Vagina (tissue), 2 donors: ENCODE data around the gene MYH9.

Source experiments
- CTCF ChIP-seq, 3 experiments: fragments of 450-650 bp in 2 of 3; fragments of 200-600 bp in 1 of 3; sonication (generic) in 1 of 3; IDR thresholded peaks; one replicate each; pipeline ENCODE4 v1.5.1; 2017 to 2019; ENCODE audit warnings: antibody characterized with exemption in 3 of 3, mild to moderate bottlenecking in 2 of 3, moderate library complexity in 2 of 3
- POLR2AphosphoS5 ChIP-seq, 2 donors: sonication (generic); formaldehyde crosslinking; IDR thresholded peaks; one replicate each; pipeline ENCODE4 v1.9.0; 2017; ENCODE audit warnings: antibody characterized with exemption in 2 of 2, mild to moderate bottlenecking in 2 of 2, low read depth in 1 of 2; ENCODE audit not compliant: insufficient read depth in 1 of 2

GRCh38 chr22:36235585-36235984 is 152.2 kb downstream of the MYH9 start:
- no peak for TF ChIP-seq POLR2AphosphoS5 (IDR thresholded peaks at IDR 0.05; ENCODE audit: insufficient read depth in 1 of 2, low read depth in 1 of 2)
- no peak for TF ChIP-seq CTCF (IDR thresholded peaks at IDR 0.05)
